IMR-90 (cell line): ENCODE results near the gene SCD. TPM values are rescaled to one million over a fixed set of nuclear protein-coding genes. Genes with fewer than 3 reads are reported as not detected.

Source experiments
- ATAC-seq: fragments of 200-7000 bp; cut with Tn5 transposase; 2 replicates; pipeline ENCODE4 v1.9.1; 2020; ENCODE audit warnings: low read depth, mild to moderate bottlenecking, moderate library complexity
- BruUV-seq: library from RNA; stranded (reverse); fragments of 400-500 nt; replicated peaks from 2 replicates; lab custom pipeline; 2021; lab: Mats Ljungman, UMichigan
- CTCF ChIA-PET: fragments of 300-600 bp; formaldehyde crosslinking; extraction: SDS; loops from one replicate; lab custom pipeline; 2021; ENCODE audit warnings: antibody characterized with exemption; lab: Yijun Ruan, JAX
- POLR2A ChIA-PET: fragments of 300-600 bp; sonication (Branson Sonifier 250); formaldehyde crosslinking; loops from one replicate; lab custom pipeline; 2022; ENCODE audit warnings: antibody characterized with exemption; ENCODE audit not compliant: unreplicated experiment; lab: Charles Lee
- DNase-seq: peaks from one replicate; pipeline ENCODE4 v3.0.0; 2013
- H2AFZ ChIP-seq: replicated peaks from 2 replicates; pipeline ENCODE3; 2013; ENCODE audit warnings: low read length, mild to moderate bottlenecking; ENCODE audit not compliant: poor library complexity
- H2AK5ac ChIP-seq: 2 replicates; pipeline ENCODE4 v1.6.1; 2013; ENCODE audit warnings: low read depth, low read length, inconsistent platforms
- H2AK9ac ChIP-seq: replicated peaks from 2 replicates; pipeline ENCODE3; 2013; ENCODE audit warnings: mild to moderate bottlenecking, low read depth, low read length, moderate library complexity; ENCODE audit not compliant: poor library complexity
- H2BK120ac ChIP-seq: 2 replicates; pipeline ENCODE4 v1.6.1; 2013; ENCODE audit warnings: low read depth, low read length, inconsistent platforms
- H2BK15ac ChIP-seq: 3 replicates; pipeline ENCODE4 v1.6.1; 2013; ENCODE audit warnings: low read depth, low read length, inconsistent platforms
- H2BK20ac ChIP-seq: 2 replicates; pipeline ENCODE4 v1.6.1; 2013; ENCODE audit warnings: low read depth, mild to moderate bottlenecking, inconsistent platforms, low read length, moderate library complexity
- H2BK5ac ChIP-seq: 2 replicates; pipeline ENCODE4 v1.6.1; 2013; ENCODE audit warnings: mild to moderate bottlenecking, low read depth, low read length, inconsistent platforms; ENCODE audit not compliant: poor library complexity, severe bottlenecking
- H3K14ac ChIP-seq: replicated peaks from 2 replicates; pipeline ENCODE4 v1.6.1; 2013; ENCODE audit warnings: low read depth, low read length, inconsistent platforms
- H3K18ac ChIP-seq: 2 replicates; pipeline ENCODE4 v1.6.1; 2013; ENCODE audit warnings: low read depth, low read length, control low read depth
- H3K23ac ChIP-seq: 2 replicates; pipeline ENCODE4 v1.6.1; 2013; ENCODE audit warnings: low read depth, low read length, inconsistent platforms
- H3K27ac ChIP-seq: 2 replicates; pipeline ENCODE4 v1.5.1; 2013; ENCODE audit warnings: mild to moderate bottlenecking, control low read depth, low read length; ENCODE audit not compliant: insufficient read depth
- H3K27me3 ChIP-seq: 2 replicates; pipeline ENCODE4 v1.6.1; 2013; ENCODE audit warnings: low read length; ENCODE audit not compliant: control insufficient read depth, insufficient read depth
- H3K36me3 ChIP-seq: 2 replicates; pipeline ENCODE4 v1.6.1; 2013; ENCODE audit warnings: low read length, mixed read lengths; ENCODE audit not compliant: control insufficient read depth, insufficient read depth
- H3K4ac ChIP-seq: 2 replicates; pipeline ENCODE4 v1.6.1; 2013; ENCODE audit warnings: low read depth, low read length, inconsistent platforms
- H3K4me1 ChIP-seq: 2 replicates; pipeline ENCODE4 v1.6.1; 2013; ENCODE audit warnings: low read length, mixed read lengths; ENCODE audit not compliant: control insufficient read depth, insufficient read depth
- H3K4me2 ChIP-seq: 2 replicates; pipeline ENCODE4 v1.6.1; 2013; ENCODE audit warnings: low read depth, mild to moderate bottlenecking, control low read depth, low read length, moderate library complexity
- H3K4me3 ChIP-seq: 2 replicates; pipeline ENCODE4 v1.5.1; 2013; ENCODE audit warnings: low read depth, mild to moderate bottlenecking, control low read depth, low read length, moderate library complexity; ENCODE audit not compliant: insufficient read depth
- H3K56ac ChIP-seq: 2 replicates; pipeline ENCODE4 v1.6.1; 2013; ENCODE audit warnings: low read length, inconsistent platforms; ENCODE audit not compliant: insufficient read depth; ENCODE audit errors: extremely low read depth
- H3K79me1 ChIP-seq, 2 experiments: 2 replicates each; pipeline ENCODE4 v1.6.1; 2013; ENCODE audit warnings: low read length in 2 of 2, inconsistent platforms in 1 of 2, low read depth in 1 of 2
- H3K9ac ChIP-seq: 2 replicates; pipeline ENCODE4 v1.6.1; 2013; ENCODE audit warnings: low read depth, low read length, control low read depth
- H3K9me1 ChIP-seq: 2 replicates; pipeline ENCODE4 v1.6.1; 2013; ENCODE audit warnings: low read length, inconsistent platforms; ENCODE audit not compliant: insufficient read depth
- H3K9me3 ChIP-seq: 2 replicates; pipeline ENCODE4 v1.6.1; 2013; ENCODE audit warnings: low read length; ENCODE audit not compliant: control insufficient read depth, insufficient read depth
- H4K20me1 ChIP-seq: 2 replicates; pipeline ENCODE4 v1.6.1; 2013; ENCODE audit warnings: low read length, inconsistent platforms; ENCODE audit not compliant: insufficient read depth
- H4K5ac ChIP-seq: 2 replicates; pipeline ENCODE4 v1.6.1; 2013; ENCODE audit warnings: mild to moderate bottlenecking, low read depth, low read length, control low read depth
- H4K8ac ChIP-seq, 2 experiments: 2 replicates each; pipeline ENCODE4 v1.6.1; 2013; ENCODE audit warnings: low read depth in 2 of 2, low read length in 2 of 2, control low read depth in 1 of 2, inconsistent platforms in 1 of 2
- H4K91ac ChIP-seq: 2 replicates; pipeline ENCODE4 v1.6.1; 2013; ENCODE audit warnings: low read depth, low read length, inconsistent platforms; ENCODE audit not compliant: insufficient read depth
- BHLHE40 ChIP-seq: fragments of 150-350 bp; IDR thresholded peaks from 2 replicates; pipeline ENCODE4 v1.6.1; 2016; ENCODE audit warnings: mild to moderate bottlenecking, low read depth, low read length
- CHD1 ChIP-seq: IDR thresholded peaks from 2 replicates; pipeline ENCODE4 v1.6.1; 2012; ENCODE audit warnings: low read depth, low read length, improper control_type of control experiment
- MAFK ChIP-seq: IDR thresholded peaks from 2 replicates; pipeline ENCODE4 v1.6.1; 2012; ENCODE audit warnings: low read depth, low read length, improper control_type of control experiment
- MXI1 ChIP-seq: IDR thresholded peaks from 2 replicates; pipeline ENCODE4 v1.6.1; 2012; ENCODE audit warnings: low read depth, mild to moderate bottlenecking, low read length, moderate library complexity, borderline replicate concordance
- NFE2L2 ChIP-seq: fragments of 150-350 bp; IDR thresholded peaks from 2 replicates; pipeline ENCODE4 v1.6.1; 2016; ENCODE audit warnings: low read depth, mild to moderate bottlenecking, low read length
- RFX5 ChIP-seq: IDR thresholded peaks from 2 replicates; pipeline ENCODE4 v1.8.0; 2012; ENCODE audit warnings: low read depth, mild to moderate bottlenecking, low read length, moderate library complexity
- USF2 ChIP-seq: fragments of 150-350 bp; IDR thresholded peaks from 2 replicates; pipeline ENCODE4 v1.6.1; 2017; ENCODE audit warnings: mild to moderate bottlenecking, antibody characterized with exemption, low read length, low read depth
- WGBS, 2 experiments: methylation state at CpG; one replicate each; pipeline versions ENCODE4 v1.1.5 to v1.1.7; 2013; ENCODE audit warnings: missing lambda C conversion rate in 2 of 2; ENCODE audit not compliant: insufficient read length in 1 of 2; ENCODE audit errors: extremely low coverage in 2 of 2; 5-methylcytosine and 5-hydroxymethylcytosine counted together
- dilution Hi-C: fragments of 300-500 bp; cut with HindIII; formaldehyde crosslinking; loops from one replicate; pipeline ENCODE4 v1.14.3; 2018; ENCODE audit warnings: low sequenced_read_pairs; ENCODE audit not compliant: unreplicated experiment
- in situ Hi-C: fragments of 300-500 bp; cut with MboI; formaldehyde crosslinking; loops from 3 replicates; pipeline ENCODE4 v1.14.3; 2019; ENCODE audit warnings: low sequenced_read_pairs, inconsistent platforms, mixed read lengths
- intact Hi-C: fragments of 100-400 bp; cut with micrococcal nuclease; formaldehyde crosslinking; loops from 2 replicates; pipeline ENCODE4 v1.10.0; 2022
- polyA plus RNA-seq, 3 experiments: library from polyadenylated mRNA; depleted of rRNA; stranded (reverse); fragments of >200 nt; gene quantifications; 2 replicates each; pipeline ENCODE4 v1.2.3, GENCODE V29; 2012; ENCODE audit warnings: low replicate concordance in 1 of 3
- total RNA-seq: library from RNA; depleted of rRNA; stranded (reverse); fragments of >200 nt; gene quantifications from 2 replicates; pipeline ENCODE4 v1.2.3, GENCODE V29; 2012

The SCD gene
- total and polyA plus RNA-seq, 2 of the 4 experiments (the other 2 are of a cell fraction) = 50.7 to 65.1 TPM

DNA sequence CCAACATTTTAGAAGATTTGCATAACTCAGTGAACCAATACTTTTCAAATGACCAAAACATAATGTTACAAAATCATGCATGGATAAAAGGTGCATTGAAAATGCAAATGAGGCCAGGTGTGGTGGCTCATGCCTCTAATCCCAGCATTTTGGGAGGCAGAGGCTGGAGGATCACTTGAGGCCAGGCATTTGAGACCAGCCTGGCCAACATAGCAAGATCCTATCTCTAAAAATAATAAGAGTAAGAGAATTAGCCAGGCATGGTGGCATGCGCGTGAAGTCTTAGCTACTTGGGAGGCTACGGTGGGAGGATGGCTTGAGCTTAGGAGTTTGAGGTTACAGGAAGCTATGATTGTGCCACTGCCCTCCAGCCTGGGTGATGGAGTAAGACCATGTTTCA, 33.4 kb downstream of the SCD start:
- H3K23ac ChIP-seq = no peak overlapping the region
- no CpG with 5 or more reads among the region's 3 CpGs for WGBS, 2 experiments
- no peak overlapping the region for H2AK5ac ChIP-seq
- no peaks in the 10 kb centered on the region for H3K4me1 ChIP-seq
- no peak overlapping the region for H4K91ac ChIP-seq
- TF ChIP-seq RFX5 (no peak), MAFK (no peak), NFE2L2 (no peak), MXI1 (no peak), CHD1 (no peak), USF2 (no peak), BHLHE40 (no peak)
- in situ Hi-C loops = no loop called here
- intact Hi-C loops = no loop called here
- no peak overlapping the region for H3K14ac ChIP-seq
- H3K56ac ChIP-seq = no peak overlapping the region
- no peak overlapping the region for H2BK15ac ChIP-seq
- no peak overlapping the region for H3K18ac ChIP-seq
- ChIA-PET POLR2A (interaction anchor here (1.1 kb wide), 1 partner anchor 17 kb away, joined by 5 read pairs; no protein-coding TSS in a partner anchor), CTCF (no interaction called here)
- peaks cover 3% of the 10 kb centered on the region; the same call in 1 of the 2 replicates for H3K36me3 ChIP-seq
- dilution Hi-C loops = no loop called here
- no peak overlapping the region for H3K4ac ChIP-seq
- no peak overlapping the region for H4K5ac ChIP-seq
- no peak overlapping the region for H2BK20ac ChIP-seq
- no peak overlapping the region for H2BK5ac ChIP-seq
- H3K27me3 ChIP-seq = no peaks in the 10 kb centered on the region
- no peak overlapping the region for H4K8ac ChIP-seq
- no peaks in the 10 kb centered on the region for H4K20me1 ChIP-seq
- H3K4me3 ChIP-seq = no peak overlapping the region
- H3K27ac ChIP-seq = no peak overlapping the region
- DNase-seq = no peak
- no peak overlapping the region for H2BK120ac ChIP-seq
- H2AK9ac ChIP-seq = no peak overlapping the region
- no peaks in the 10 kb centered on the region for H3K9me3 ChIP-seq
- BruUV-seq = no TSS peak
- H3K79me1 ChIP-seq = no peaks in the 10 kb centered on the region
- no peak for ATAC-seq
- H3K9ac ChIP-seq = no peak overlapping the region
- H2AFZ ChIP-seq = no peak overlapping the region
- H3K9me1 ChIP-seq = no peaks in the 10 kb centered on the region
- no peak overlapping the region for H3K4me2 ChIP-seq
